Measurements from ENCODE around the gene BUB3.

DNA sequence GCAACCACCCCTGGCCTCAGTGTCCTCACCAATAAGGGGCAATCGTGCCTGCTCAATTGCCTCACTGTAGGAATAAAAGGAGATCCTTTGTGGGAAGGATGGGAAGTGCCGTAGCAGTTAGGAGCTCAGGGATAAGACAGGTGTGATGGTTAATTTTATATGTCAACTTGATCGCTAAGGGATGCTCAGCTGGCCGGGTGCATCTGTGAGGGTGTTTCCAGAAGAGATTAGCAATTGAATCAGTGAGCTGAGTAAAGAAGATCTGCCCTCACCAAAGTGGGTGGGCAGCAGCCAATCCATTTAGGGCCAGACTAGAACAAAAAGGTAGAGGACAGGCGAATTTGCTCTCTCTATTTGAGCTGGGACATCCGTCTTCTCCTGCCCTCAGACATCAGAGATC, 46.3 kb downstream of the BUB3 start:
- TF ChIP-seq, protein P1, sequence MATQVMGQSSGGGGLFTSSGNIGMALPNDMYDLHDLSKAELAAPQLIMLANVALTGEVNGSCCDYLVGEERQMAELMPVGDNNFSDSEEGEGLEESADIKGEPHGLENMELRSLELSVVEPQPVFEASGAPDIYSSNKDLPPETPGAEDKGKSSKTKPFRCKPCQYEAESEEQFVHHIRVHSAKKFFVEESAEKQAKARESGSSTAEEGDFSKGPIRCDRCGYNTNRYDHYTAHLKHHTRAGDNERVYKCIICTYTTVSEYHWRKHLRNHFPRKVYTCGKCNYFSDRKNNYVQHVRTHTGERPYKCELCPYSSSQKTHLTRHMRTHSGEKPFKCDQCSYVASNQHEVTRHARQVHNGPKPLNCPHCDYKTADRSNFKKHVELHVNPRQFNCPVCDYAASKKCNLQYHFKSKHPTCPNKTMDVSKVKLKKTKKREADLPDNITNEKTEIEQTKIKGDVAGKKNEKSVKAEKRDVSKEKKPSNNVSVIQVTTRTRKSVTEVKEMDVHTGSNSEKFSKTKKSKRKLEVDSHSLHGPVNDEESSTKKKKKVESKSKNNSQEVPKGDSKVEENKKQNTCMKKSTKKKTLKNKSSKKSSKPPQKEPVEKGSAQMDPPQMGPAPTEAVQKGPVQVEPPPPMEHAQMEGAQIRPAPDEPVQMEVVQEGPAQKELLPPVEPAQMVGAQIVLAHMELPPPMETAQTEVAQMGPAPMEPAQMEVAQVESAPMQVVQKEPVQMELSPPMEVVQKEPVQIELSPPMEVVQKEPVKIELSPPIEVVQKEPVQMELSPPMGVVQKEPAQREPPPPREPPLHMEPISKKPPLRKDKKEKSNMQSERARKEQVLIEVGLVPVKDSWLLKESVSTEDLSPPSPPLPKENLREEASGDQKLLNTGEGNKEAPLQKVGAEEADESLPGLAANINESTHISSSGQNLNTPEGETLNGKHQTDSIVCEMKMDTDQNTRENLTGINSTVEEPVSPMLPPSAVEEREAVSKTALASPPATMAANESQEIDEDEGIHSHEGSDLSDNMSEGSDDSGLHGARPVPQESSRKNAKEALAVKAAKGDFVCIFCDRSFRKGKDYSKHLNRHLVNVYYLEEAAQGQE (IDR thresholded peaks at IDR 0.05; ENCODE audit: low read depth), result no peak
- TF ChIP-seq CREB1 (IDR thresholded peaks at IDR 0.05; ENCODE audit: low read depth), result no peak
- no peak for TF ChIP-seq RAD21 (IDR thresholded peaks at IDR 0.05; ENCODE audit: low read depth)

Data from Ishikawa (cell line).